Measurements from ENCODE around the gene GPX3. TPM values are rescaled to one million over a fixed set of nuclear protein-coding genes. Genes with fewer than 3 reads are reported as not detected.

GPX3 gene
- total RNA-seq, 1 donor from 2014 or later: 627 TPM

DNA sequence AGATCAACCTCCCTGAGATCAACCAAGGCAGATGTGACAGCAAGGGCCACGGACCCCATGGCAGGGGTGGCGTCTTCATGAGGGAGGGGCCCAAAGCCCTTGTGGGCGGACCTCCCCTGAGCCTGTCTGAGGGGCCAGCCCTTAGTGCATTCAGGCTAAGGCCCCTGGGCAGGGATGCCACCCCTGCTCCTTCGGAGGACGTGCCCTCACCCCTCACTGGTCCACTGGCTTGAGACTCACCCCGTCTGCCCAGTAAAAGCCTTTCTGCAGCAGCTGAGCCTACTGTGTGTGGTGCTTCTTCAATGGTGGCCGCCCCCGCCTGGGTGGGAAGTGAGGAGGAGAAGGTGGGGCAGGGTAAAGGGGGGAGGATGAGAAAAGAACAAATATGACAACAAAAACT is 8.3 kb downstream of the GPX3 start:
- DNase-seq (ENCODE audit: missing footprints) (no peak), ATAC-seq (no peak)
- intact Hi-C loops (cut with DNase I): no loop called here

- ATAC-seq: peak; percentile 3
- intact Hi-C loops (cut with DNase I): no loop called here
These were observed 9.0 kb downstream of the GPX3 start for GRCh38 chr5:151029179-151030055.

GRCh38 chr5:151030056-151030336 is 9.6 kb downstream of the GPX3 start:
- ATAC-seq (peak; percentile 21), DNase-seq (ENCODE audit: missing footprints) (no peak)
- intact Hi-C loops (cut with DNase I): no loop called here

More at GRCh38 chr5:151029179-151030055, 9.0 kb downstream of the GPX3 start:
- DNase-seq (ENCODE audit: missing footprints): no peak

DNA sequence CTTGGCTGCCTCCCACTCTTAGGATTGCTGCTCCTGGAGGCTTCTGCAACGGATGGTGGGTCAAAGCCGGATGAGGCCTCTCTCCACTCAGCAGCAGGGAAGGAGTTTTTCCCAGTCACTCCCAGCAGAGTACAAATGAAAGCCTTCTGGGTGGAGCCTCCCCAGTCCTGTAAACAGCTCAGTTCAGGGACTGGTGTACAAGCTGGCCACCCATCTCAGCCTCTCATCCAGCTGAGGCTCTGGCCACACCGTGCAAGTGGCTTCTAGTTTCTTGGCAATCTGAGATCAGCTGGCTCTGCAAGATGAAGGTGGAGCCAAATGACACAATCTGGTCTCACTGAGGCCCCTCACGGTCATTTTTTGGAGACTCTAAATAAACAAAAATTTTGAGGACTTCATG is 10.0 kb downstream of the GPX3 start:
- intact Hi-C loops (cut with DNase I): no loop called here
- ATAC-seq (peak; percentile 92), DNase-seq (ENCODE audit: missing footprints) (peak; percentile 81)

GRCh38 chr5:151031554-151031953 is 11.2 kb downstream of the GPX3 start:
- intact Hi-C loops (cut with DNase I): no loop called here
- no peak for ATAC-seq

GRCh38 chr5:151033217-151033934 is 13.0 kb downstream of the GPX3 start:
- no peak for DNase-seq (ENCODE audit: missing footprints)
- ATAC-seq: no peak
- intact Hi-C loops (cut with DNase I): no loop called here

More at GRCh38 chr5:151031554-151031953, 11.2 kb downstream of the GPX3 start:
- no peak for DNase-seq (ENCODE audit: missing footprints)

DNA sequence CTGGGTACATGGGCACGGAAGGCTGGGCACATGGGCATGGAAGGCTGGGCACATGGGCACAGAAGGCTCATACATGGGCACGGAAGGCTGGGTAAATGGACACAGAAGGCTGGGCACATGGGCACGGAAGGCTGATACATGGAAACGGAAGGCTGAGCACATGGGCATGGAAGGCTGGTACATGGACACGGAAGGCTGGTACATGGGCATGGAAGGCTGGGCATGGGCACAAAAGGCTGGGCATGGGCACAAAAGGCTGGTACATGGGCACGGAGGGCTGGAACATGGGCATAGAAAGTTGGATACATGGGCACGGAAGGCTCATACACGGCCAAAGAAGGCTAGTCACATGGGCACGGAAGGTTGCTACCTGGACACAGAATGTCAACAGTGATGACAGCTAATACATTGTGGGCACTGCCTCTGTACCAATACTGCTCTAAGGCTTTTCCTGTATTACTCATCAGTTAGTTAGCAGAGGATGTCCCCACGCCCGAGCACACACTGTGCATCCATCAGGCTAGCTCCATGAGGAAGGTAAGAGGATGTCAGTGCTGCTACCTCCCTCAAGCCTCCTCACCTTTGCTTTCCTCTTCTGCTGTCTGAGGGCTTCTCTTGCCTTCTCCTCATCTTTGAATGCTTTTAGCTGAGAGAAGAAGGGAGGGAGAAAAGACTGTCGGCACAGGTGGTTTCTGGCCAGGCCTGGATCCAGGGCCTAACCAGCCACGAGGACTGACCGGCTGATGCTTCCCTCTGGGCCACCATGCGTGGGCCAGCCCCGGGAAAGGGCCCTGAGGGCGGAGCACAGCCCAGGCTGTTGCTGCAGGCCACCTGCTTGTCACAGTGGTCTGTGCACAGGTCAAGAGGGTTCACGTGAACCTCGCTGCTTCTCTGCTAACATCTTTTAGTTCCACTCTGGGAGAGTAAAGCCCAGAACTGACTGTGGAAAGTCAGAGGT is 14.3 kb downstream of the GPX3 start:
- ATAC-seq (no peak), DNase-seq (ENCODE audit: missing footprints) (no peak)
- intact Hi-C loops (cut with DNase I): no loop called here

DNA sequence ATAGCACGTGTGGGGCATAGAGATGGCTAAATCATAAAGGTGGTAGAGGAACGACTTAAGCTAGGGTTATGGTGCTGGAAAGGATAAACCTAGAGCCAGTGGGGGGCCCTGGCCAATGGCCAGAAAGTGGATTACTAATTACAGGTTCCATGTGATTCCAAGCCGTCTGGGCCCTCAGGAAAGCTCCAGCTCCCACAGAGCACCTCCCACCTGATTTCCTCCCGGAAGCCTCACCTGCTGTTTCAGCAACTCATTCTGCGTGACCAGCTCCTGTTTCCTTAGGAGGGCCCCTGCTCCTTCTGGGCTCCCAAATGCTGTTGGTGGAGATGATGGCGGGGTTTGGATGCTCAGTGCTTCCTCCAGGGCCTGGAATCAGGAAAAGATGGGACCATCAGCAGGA is 16.2 kb downstream of the GPX3 start:
- intact Hi-C loops (cut with DNase I): no loop called here
- DNase-seq (ENCODE audit: missing footprints) (no peak), ATAC-seq (no peak)

DNA sequence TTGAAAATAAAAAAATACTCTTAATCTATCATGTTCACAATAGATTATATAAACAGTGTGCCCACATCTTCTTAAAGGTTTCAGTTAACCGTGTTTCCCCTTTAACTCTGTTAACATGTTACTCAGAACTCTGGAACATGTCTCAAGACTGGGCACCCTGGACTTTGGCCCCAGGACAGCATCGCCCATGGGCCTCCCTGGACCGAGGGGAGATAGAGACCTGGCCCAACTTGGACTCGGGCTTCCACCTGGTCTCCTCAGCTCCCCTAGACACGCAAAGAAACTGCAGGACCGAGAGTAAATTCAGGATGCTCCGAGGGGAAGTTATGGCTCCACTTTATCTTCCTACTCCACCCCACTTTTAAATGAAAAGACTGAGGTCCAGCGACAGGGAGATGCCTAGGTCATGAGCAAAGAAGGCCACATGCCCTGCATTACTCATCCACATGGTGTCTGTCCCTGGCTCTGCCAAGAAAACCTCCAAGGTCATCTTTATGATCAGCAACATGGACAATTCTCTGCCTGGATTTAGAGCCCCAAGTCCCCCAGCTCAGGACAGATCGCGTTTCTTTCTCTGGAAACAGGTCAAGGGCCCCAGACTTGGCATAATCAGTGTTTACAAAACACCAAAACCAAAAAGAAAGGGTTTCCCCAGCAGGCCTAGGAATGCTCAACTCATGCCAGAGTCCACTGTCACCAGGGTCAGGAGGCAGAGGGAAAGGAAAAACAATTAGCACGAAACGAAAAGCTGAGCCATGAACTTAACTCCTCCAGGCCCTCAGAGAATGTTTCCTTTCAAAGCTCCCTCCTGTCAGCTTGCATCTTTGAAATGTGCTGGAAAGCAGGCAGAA is 17.4 kb downstream of the GPX3 start:
- DNase-seq (ENCODE audit: missing footprints) (peak; percentile 37), ATAC-seq (peak; percentile 65)
- intact Hi-C loops (cut with DNase I): no loop called here

DNA sequence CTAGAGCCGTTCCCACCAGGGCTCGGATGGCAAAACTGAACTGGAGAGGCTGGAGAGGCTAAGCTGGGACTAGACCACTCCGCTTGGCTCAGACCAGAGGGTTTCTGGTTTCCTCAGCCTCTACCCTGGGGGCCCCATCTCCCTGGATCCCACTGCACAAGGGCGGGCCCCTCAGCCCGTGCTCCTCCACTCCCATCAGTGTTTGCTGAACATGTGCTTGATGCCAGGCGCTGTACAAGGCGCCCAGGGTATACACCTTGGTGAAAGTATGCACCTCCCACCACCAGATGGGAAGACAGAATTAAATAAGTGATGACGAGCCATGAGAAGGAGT is 18.0 kb downstream of the GPX3 start:
- DNase-seq (ENCODE audit: missing footprints) (peak; percentile 45), ATAC-seq (peak; percentile 56)
- intact Hi-C loops (cut with DNase I): no loop called here

DNA sequence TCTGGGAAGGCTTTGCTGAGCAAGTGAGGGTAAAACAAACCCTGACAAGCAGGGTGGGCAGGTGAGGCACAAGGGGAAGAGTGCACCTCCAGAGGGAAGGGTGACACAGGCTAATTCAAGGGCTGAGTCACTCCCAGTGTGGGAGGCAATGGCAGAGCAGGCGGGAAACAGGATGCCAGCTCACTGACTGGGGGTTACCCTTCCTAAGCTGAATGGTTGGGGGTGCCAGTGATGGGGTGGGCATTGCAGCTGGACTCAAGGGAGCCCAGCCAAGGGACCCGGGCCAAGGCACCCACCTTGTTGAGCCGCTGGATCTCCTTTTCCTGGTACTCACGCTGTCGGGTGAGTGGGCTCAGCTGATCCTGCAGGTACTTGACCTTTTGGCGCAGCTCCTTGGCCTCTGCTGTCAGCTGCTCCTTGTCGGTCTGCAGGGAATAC is 18.4 kb downstream of the GPX3 start:
- ATAC-seq (no peak), DNase-seq (ENCODE audit: missing footprints) (peak; percentile 32)
- intact Hi-C loops (cut with DNase I): no loop called here

DNA sequence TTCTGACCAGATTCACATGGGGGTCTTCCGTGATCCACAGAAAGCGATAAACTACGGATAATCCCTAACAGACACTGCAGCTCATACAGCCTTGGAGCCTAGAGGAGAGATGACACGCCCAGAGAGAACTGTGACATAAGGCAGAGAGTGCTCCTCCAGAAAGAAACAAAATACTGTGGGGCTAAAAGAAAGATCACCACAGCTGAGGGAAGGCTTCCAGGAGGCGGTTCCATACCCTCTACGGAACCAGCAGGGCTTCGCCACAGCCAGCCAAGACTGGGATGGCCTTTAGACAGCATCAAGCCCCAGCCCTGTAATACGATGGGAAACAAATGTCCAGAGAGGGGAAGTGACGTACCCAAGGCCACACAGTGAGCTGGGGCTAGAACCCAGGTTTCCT is 19.3 kb downstream of the GPX3 start:
- peak; percentile 35 for DNase-seq (ENCODE audit: missing footprints)
- intact Hi-C loops (cut with DNase I): no loop called here
- ATAC-seq: no peak

GRCh38 chr5:151040211-151040747 is 19.9 kb downstream of the GPX3 start:
- intact Hi-C loops (cut with DNase I): no loop called here
- DNase-seq (ENCODE audit: missing footprints) (no peak), ATAC-seq (peak; percentile 43)

- peak; percentile 42 for DNase-seq (ENCODE audit: missing footprints)
- intact Hi-C loops (cut with DNase I): no loop called here
- ATAC-seq: no peak
These were observed 21.3 kb downstream of the GPX3 start for GRCh38 chr5:151041577-151042268.

DNA sequence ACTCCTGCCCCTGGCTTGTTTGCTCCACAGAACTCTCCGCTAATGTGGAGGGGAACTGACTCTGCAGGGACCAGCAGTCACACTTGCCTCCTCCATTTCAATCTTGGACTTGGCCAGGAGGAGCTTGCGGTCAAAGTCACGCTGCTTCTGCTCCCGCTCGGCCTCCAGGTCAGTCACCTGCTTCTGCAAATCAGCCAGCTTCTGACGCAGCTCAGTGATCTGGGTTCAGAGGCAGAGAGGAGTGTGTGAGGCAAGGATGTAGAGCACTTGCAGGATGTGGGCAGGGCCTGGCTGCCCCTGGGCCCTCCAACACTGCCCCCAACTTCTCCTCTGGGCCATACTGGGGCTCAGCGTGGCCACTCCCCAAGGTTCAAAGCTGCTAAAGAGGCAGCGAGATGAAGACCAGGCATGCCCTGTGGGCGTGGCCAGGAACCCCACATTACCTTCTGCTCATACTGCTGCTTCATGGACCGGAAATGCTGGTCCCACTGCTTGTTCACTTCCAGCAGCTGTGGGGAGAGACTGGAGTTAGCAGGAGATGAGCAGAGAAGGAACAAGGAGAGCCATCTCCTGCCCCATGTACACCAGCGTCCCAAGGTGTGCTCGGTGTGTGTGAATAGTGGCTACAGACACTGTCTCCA is 22.2 kb downstream of the GPX3 start:
- intact Hi-C loops (cut with DNase I): no loop called here
- DNase-seq (ENCODE audit: missing footprints): no peak
- no peak for ATAC-seq

- DNase-seq (ENCODE audit: missing footprints) (no peak), ATAC-seq (peak; percentile 79)
- intact Hi-C loops (cut with DNase I): loop anchor here (1.0 kb wide), 1 partner anchor 46 kb away; no protein-coding TSS in a partner anchor
These were observed 27.5 kb downstream of the GPX3 start for GRCh38 chr5:151047814-151048425.

DNA sequence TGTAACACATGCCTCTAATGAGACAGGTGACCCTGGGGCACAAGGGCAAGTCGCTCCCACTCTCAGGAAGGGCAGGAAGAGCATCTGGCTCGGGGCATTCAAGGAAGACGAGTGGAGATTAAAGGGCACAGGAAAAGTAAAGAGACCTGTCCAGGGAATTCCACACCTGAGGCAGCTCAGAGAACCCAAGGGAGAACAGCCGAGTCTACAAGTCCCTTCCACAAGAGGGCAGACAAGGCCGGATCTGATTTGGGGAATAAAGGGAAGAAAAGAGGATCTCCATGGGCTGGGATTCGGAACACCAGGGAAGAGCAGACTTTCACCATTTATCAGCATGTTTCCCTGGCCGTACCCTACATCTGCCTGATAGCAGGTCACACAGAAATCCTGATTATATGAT is 28.1 kb downstream of the GPX3 start:
- ATAC-seq (no peak), DNase-seq (ENCODE audit: missing footprints) (no peak)
- intact Hi-C loops (cut with DNase I): no loop called here

All from Right ventricle myocardium inferior (tissue), 1 donor.